ENCODE data around the gene LPP. TPM values are rescaled to one million over a fixed set of nuclear protein-coding genes. Genes with fewer than 3 reads are reported as not detected.

Gene LPP
- total and polyA plus RNA-seq, 2 of the 4 experiments (the other 2 are of a cell fraction), result 16.0 to 130 TPM

DNA sequence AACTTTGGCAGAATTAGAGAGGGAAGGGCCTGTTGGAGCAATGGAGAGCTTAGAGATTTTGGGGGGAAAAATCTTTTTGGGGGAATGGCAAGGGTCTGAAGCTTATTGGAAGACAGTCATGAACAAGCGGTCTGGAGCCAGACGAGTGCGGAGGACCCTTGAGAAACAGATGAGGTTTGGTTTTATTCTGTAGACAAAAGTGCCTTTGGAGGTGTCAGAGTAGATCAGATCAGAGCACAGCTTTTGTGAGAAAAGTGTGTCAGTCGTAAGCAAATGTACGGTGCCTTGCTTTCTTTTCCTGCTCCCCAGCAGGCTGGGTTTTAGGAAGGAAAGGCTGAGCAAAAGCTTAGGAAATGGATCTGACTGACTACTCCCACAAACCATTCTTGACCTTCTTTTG, 781.0 kb downstream of the LPP start:
- no peak overlapping the region for H4K5ac ChIP-seq (ENCODE audit: low read depth, low read length)
- DNase-seq, result no peak
- WGBS, 2 experiments (ENCODE audit: extremely low coverage in 2 of 2, insufficient read length in 1 of 2), result no CpG with 5 or more reads among the region's 5 CpGs
- H2BK20ac ChIP-seq (ENCODE audit: low read depth, low read length), result no peak overlapping the region
- TF ChIP-seq CHD1 (IDR thresholded peaks at IDR 0.05; ENCODE audit: low read depth, low read length) (no peak), USF2 (IDR thresholded peaks at IDR 0.05; ENCODE audit: low read depth, low read length) (no peak), NFE2L2 (IDR thresholded peaks at IDR 0.05; ENCODE audit: low read depth, low read length) (no peak), SMC3 (IDR thresholded peaks at IDR 0.05; ENCODE audit: low read depth, low read length) (no peak)
- TF ChIP-seq, protein P1, sequence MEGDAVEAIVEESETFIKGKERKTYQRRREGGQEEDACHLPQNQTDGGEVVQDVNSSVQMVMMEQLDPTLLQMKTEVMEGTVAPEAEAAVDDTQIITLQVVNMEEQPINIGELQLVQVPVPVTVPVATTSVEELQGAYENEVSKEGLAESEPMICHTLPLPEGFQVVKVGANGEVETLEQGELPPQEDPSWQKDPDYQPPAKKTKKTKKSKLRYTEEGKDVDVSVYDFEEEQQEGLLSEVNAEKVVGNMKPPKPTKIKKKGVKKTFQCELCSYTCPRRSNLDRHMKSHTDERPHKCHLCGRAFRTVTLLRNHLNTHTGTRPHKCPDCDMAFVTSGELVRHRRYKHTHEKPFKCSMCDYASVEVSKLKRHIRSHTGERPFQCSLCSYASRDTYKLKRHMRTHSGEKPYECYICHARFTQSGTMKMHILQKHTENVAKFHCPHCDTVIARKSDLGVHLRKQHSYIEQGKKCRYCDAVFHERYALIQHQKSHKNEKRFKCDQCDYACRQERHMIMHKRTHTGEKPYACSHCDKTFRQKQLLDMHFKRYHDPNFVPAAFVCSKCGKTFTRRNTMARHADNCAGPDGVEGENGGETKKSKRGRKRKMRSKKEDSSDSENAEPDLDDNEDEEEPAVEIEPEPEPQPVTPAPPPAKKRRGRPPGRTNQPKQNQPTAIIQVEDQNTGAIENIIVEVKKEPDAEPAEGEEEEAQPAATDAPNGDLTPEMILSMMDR (conservative IDR thresholded peaks at IDR 0.05; ENCODE audit: low read depth, low read length), result no peak
- H3K14ac ChIP-seq (replicated peaks; ENCODE audit: low read depth, low read length), result no peak overlapping the region
- H2BK5ac ChIP-seq (ENCODE audit: low read depth, low read length, poor library complexity, severe bottlenecking), result no peak overlapping the region
- intact Hi-C loops (cut with micrococcal nuclease) (no loop called here), in situ Hi-C loops (cut with MboI; ENCODE audit: low sequenced_read_pairs) (no loop called here), dilution Hi-C loops (cut with HindIII; ENCODE audit: low sequenced_read_pairs, unreplicated experiment) (no loop called here)
- no peak overlapping the region for H2BK15ac ChIP-seq (ENCODE audit: low read depth, low read length)
- H2AFZ ChIP-seq (replicated peaks; ENCODE audit: low read length, poor library complexity), result no peak overlapping the region
- no peak overlapping the region for H4K91ac ChIP-seq (ENCODE audit: insufficient read depth, low read depth, low read length)
- H3K9ac ChIP-seq (ENCODE audit: low read depth, low read length), result no peak overlapping the region
- H3K27me3 ChIP-seq (ENCODE audit: control insufficient read depth, insufficient read depth, low read length), result no peaks in the 10 kb centered on the region
- ATAC-seq (ENCODE audit: low read depth), result no peak
- no peak overlapping the region for H3K23ac ChIP-seq (ENCODE audit: low read depth, low read length)
- no peaks in the 10 kb centered on the region for H3K36me3 ChIP-seq (ENCODE audit: control insufficient read depth, insufficient read depth, low read length)
- H4K20me1 ChIP-seq (ENCODE audit: insufficient read depth, low read length), result no peaks in the 10 kb centered on the region
- H3K18ac ChIP-seq (ENCODE audit: low read depth, low read length), result no peak overlapping the region
- H3K4me3 ChIP-seq (ENCODE audit: insufficient read depth, low read depth, low read length), result no peak overlapping the region
- BruUV-seq (replicated peaks), result no TSS peak
- no peak overlapping the region for H3K27ac ChIP-seq (ENCODE audit: insufficient read depth, low read length)
- H2BK120ac ChIP-seq (ENCODE audit: low read depth, low read length), result no peak overlapping the region
- H3K4me1 ChIP-seq (ENCODE audit: control insufficient read depth, insufficient read depth, low read length), result 0 out of 2 replicates have a peak, but pooled peaks cover 2% of the 10 kb centered on the region
- no peaks in the 10 kb centered on the region for H3K79me1 ChIP-seq (ENCODE audit: low read depth in 1 of 2, low read length in 2 of 2)
- H3K4me2 ChIP-seq (ENCODE audit: low read depth, low read length), result no peak overlapping the region
- no peak overlapping the region for H4K8ac ChIP-seq (ENCODE audit: low read depth in 2 of 2, low read length in 2 of 2)
- H3K9me1 ChIP-seq (ENCODE audit: insufficient read depth, low read length), result no peaks in the 10 kb centered on the region
- ChIA-PET POLR2A (ENCODE audit: unreplicated experiment) (no interaction called here), CTCF (no interaction called here)
- H3K4ac ChIP-seq (ENCODE audit: low read depth, low read length), result no peak overlapping the region
- no peak overlapping the region for H2AK9ac ChIP-seq (replicated peaks; ENCODE audit: low read depth, low read length, poor library complexity)
- H3K9me3 ChIP-seq (ENCODE audit: control insufficient read depth, insufficient read depth, low read length), result no peaks in the 10 kb centered on the region
- H3K56ac ChIP-seq (ENCODE audit: extremely low read depth, insufficient read depth, low read length), result no peak overlapping the region
- H2AK5ac ChIP-seq (ENCODE audit: low read depth, low read length), result no peak overlapping the region
